ENCODE measurements around the gene TBC1D12. TPM values are rescaled to one million over a fixed set of nuclear protein-coding genes. Genes with fewer than 3 reads are reported as not detected.

The TBC1D12 gene
- total RNA-seq, 3 donors from 2014 or later (not counting 1 experiment from before 2014, with no cell fraction given): 1.2 to 4.8 (median 1.8) TPM

GRCh38 chr10:94423627-94424026 is 21.3 kb downstream of the TBC1D12 start:
- H3K27me3 ChIP-seq (ENCODE audit: control insufficient read depth, insufficient read depth, low read length): no peaks in the 10 kb centered on the region
- H3K27me3 Mint-ChIP-seq (ENCODE audit: low read depth in 2 of 2): peaks cover 3 to 9% of the 10 kb centered on the region in 2 donors
- no peak overlapping the region for H3K4me3 ChIP-seq (ENCODE audit: low read length)
- no peaks in the 10 kb centered on the region for H3K9me3 Mint-ChIP-seq
- H3K4me1 ChIP-seq (ENCODE audit: control insufficient read depth, insufficient read depth, low read length): no peaks in the 10 kb centered on the region
- ATAC-seq (no peak), DNase-seq (no peak)
- no peak overlapping the region for H3K27ac ChIP-seq (ENCODE audit: low read length)
- intact Hi-C loops (cut with micrococcal nuclease): no loop called here
- H3K36me3 ChIP-seq (ENCODE audit: control insufficient read depth, insufficient read depth, low read length): no peaks in the 10 kb centered on the region
- no peaks in the 10 kb centered on the region for H3K36me3 Mint-ChIP-seq
- TF ChIP-seq, protein P1, sequence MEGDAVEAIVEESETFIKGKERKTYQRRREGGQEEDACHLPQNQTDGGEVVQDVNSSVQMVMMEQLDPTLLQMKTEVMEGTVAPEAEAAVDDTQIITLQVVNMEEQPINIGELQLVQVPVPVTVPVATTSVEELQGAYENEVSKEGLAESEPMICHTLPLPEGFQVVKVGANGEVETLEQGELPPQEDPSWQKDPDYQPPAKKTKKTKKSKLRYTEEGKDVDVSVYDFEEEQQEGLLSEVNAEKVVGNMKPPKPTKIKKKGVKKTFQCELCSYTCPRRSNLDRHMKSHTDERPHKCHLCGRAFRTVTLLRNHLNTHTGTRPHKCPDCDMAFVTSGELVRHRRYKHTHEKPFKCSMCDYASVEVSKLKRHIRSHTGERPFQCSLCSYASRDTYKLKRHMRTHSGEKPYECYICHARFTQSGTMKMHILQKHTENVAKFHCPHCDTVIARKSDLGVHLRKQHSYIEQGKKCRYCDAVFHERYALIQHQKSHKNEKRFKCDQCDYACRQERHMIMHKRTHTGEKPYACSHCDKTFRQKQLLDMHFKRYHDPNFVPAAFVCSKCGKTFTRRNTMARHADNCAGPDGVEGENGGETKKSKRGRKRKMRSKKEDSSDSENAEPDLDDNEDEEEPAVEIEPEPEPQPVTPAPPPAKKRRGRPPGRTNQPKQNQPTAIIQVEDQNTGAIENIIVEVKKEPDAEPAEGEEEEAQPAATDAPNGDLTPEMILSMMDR (IDR thresholded peaks at IDR 0.05): no peak
- no peak overlapping the region for H3K27ac Mint-ChIP-seq
- H3K4me3 Mint-ChIP-seq: no peak overlapping the region
- H3K9me3 ChIP-seq (ENCODE audit: control insufficient read depth, insufficient read depth, low read length): no peaks in the 10 kb centered on the region
- WGBS (ENCODE audit: insufficient coverage): 69% methylated on average over 1 of the region's 1 CpG
- no peaks in the 10 kb centered on the region for H3K4me1 Mint-ChIP-seq

- 84% methylated on average over 3 of the region's 4 CpGs for WGBS (ENCODE audit: insufficient coverage)
- ATAC-seq (no peak), DNase-seq (no peak)
- intact Hi-C loops (cut with micrococcal nuclease): no loop called here
- Mint-ChIP-seq H3K4me3 (no peak overlapping the region), H3K36me3 (no peaks in the 10 kb centered on the region), H3K27ac (no peak overlapping the region), H3K27me3 (ENCODE audit: low read depth in 2 of 2) (peaks cover 3 to 9% of the 10 kb centered on the region in 2 donors), H3K4me1 (no peaks in the 10 kb centered on the region), H3K9me3 (no peaks in the 10 kb centered on the region)
- Histone ChIP-seq H3K9me3 (ENCODE audit: control insufficient read depth, insufficient read depth, low read length) (no peaks in the 10 kb centered on the region), H3K4me3 (ENCODE audit: low read length) (no peak overlapping the region), H3K27ac (ENCODE audit: low read length) (no peak overlapping the region), H3K4me1 (ENCODE audit: control insufficient read depth, insufficient read depth, low read length) (no peaks in the 10 kb centered on the region), H3K36me3 (ENCODE audit: control insufficient read depth, insufficient read depth, low read length) (no peaks in the 10 kb centered on the region), H3K27me3 (ENCODE audit: control insufficient read depth, insufficient read depth, low read length) (no peaks in the 10 kb centered on the region)
- TF ChIP-seq, protein P1 (IDR thresholded peaks at IDR 0.05): no peak
Observed at GRCh38 chr10:94424714-94425337, 22.5 kb downstream of the TBC1D12 start.

GRCh38 chr10:94425942-94426341 is 23.6 kb downstream of the TBC1D12 start:
- Mint-ChIP-seq H3K4me1 (no peaks in the 10 kb centered on the region), H3K9me3 (no peaks in the 10 kb centered on the region), H3K36me3 (no peaks in the 10 kb centered on the region), H3K27me3 (ENCODE audit: low read depth in 2 of 2) (peaks cover 3 to 9% of the 10 kb centered on the region in 2 donors), H3K27ac (no peak overlapping the region), H3K4me3 (no peak overlapping the region)
- DNase-seq (no peak), ATAC-seq (no peak)
- Histone ChIP-seq H3K27me3 (ENCODE audit: control insufficient read depth, insufficient read depth, low read length) (no peaks in the 10 kb centered on the region), H3K4me1 (ENCODE audit: control insufficient read depth, insufficient read depth, low read length) (no peaks in the 10 kb centered on the region), H3K36me3 (ENCODE audit: control insufficient read depth, insufficient read depth, low read length) (no peaks in the 10 kb centered on the region), H3K27ac (ENCODE audit: low read length) (no peak overlapping the region), H3K4me3 (ENCODE audit: low read length) (no peak overlapping the region), H3K9me3 (ENCODE audit: control insufficient read depth, insufficient read depth, low read length) (no peaks in the 10 kb centered on the region)
- TF ChIP-seq, protein P1 (IDR thresholded peaks at IDR 0.05): no peak
- intact Hi-C loops (cut with micrococcal nuclease): no loop called here

- H3K9me3 Mint-ChIP-seq: no peaks in the 10 kb centered on the region
- TF ChIP-seq, protein P1 (IDR thresholded peaks at IDR 0.05): no peak
- DNase-seq: no peak
- no peaks in the 10 kb centered on the region for H3K36me3 Mint-ChIP-seq
- no peak overlapping the region for H3K4me3 Mint-ChIP-seq
- H3K4me1 ChIP-seq (ENCODE audit: control insufficient read depth, insufficient read depth, low read length): no peaks in the 10 kb centered on the region
- intact Hi-C loops (cut with micrococcal nuclease): no loop called here
- no peaks in the 10 kb centered on the region for H3K9me3 ChIP-seq (ENCODE audit: control insufficient read depth, insufficient read depth, low read length)
- 25% methylated on average over 1 of the region's 1 CpG for WGBS (ENCODE audit: insufficient coverage)
- no peaks in the 10 kb centered on the region for H3K36me3 ChIP-seq (ENCODE audit: control insufficient read depth, insufficient read depth, low read length)
- no peaks in the 10 kb centered on the region for H3K4me1 Mint-ChIP-seq
- H3K27me3 ChIP-seq (ENCODE audit: control insufficient read depth, insufficient read depth, low read length): no peaks in the 10 kb centered on the region
- H3K27ac Mint-ChIP-seq: no peak overlapping the region
- H3K27ac ChIP-seq (ENCODE audit: low read length): no peak overlapping the region
- ATAC-seq: no peak
- H3K27me3 Mint-ChIP-seq (ENCODE audit: low read depth in 2 of 2): peaks cover 3 to 9% of the 10 kb centered on the region in 2 donors
- no peak overlapping the region for H3K4me3 ChIP-seq (ENCODE audit: low read length)
Observed at GRCh38 chr10:94427166-94427565, 24.8 kb downstream of the TBC1D12 start.

All from natural killer cell (primary cell).